GM10248 (cell line): ENCODE results near the gene POLR1F.

Experiments
- CTCF ChIA-PET: fragments of 300-600 bp; sonication (Branson Sonifier 250); formaldehyde crosslinking; extraction: SDS; loops from one replicate; lab custom pipeline; 2021; ENCODE audit warnings: antibody characterized with exemption; lab: Yijun Ruan, JAX
- POLR2A ChIA-PET: fragments of 350-650 bp; sonication (Branson Sonifier 250); formaldehyde crosslinking; extraction: SDS; loops from one replicate; lab custom pipeline; 2020; ENCODE audit warnings: antibody characterized with exemption; lab: Yijun Ruan, JAX
- DNase-seq: peaks from one replicate; pipeline ENCODE4 v3.0.0; 2012; ENCODE audit errors: extremely low spot score
- TF ChIP-seq, protein P1 (sequence below): IDR thresholded peaks from 2 replicates; pipeline ENCODE4 v1.5.1; 2012; ENCODE audit warnings: mild to moderate bottlenecking, low read depth; ENCODE audit errors: extremely low read depth, missing control alignments, control extremely low read depth

Gene POLR1F, protein sequence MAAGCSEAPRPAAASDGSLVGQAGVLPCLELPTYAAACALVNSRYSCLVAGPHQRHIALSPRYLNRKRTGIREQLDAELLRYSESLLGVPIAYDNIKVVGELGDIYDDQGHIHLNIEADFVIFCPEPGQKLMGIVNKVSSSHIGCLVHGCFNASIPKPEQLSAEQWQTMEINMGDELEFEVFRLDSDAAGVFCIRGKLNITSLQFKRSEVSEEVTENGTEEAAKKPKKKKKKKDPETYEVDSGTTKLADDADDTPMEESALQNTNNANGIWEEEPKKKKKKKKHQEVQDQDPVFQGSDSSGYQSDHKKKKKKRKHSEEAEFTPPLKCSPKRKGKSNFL

DNA sequence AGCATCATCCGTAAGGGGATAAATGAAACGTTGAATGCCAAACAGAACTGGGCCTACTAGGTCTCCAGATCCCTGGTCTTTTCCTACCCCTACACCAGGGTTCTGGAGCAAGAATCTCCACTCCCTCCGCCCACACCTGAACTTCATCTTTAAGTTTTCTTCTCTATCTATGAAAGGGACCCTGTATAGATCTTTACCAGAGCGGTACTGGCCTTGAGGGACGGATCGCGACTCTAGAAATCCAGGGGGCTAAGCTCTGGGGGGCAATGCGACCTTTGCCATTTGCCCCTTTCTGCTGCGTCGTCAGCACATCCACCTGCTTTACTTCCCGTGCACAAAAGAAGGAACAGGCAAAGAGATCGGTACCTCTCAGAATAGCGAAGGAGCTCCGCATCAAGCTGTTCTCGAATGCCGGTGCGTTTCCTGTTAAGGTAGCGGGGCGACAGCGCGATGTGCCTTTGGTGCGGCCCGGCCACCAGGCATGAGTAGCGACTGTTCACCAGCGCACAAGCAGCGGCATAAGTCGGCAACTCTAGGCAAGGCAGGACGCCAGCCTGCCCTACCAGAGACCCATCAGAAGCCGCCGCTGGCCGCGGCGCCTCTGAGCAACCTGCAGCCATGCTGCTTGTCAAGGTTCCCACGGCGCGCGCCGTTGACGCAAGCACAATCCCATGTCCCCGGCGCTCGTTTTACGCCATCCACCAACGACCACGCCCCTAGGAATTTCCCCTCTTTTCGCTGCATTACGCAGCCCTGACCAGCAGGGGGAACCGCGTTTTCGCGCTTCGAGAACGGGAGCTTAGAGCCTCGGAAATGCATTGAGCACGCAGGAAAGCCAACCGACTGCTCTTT is at the start of gene POLR1F:
TSS of gene POLR1F (minus strand) at position 641 of the 852 bp plus-strand sequence. CDS start at position 620, 21 bp downstream.
- peak; percentile 91 for DNase-seq
- CTCF ChIA-PET: interaction anchor here (0.6 to 9.5 kb wide), 37 partner anchors 9 to 1357 kb away, joined by 3 to 248 read pairs (median 3); partner anchors contain the start of gene ITGB8
- TF ChIP-seq, protein P1, sequence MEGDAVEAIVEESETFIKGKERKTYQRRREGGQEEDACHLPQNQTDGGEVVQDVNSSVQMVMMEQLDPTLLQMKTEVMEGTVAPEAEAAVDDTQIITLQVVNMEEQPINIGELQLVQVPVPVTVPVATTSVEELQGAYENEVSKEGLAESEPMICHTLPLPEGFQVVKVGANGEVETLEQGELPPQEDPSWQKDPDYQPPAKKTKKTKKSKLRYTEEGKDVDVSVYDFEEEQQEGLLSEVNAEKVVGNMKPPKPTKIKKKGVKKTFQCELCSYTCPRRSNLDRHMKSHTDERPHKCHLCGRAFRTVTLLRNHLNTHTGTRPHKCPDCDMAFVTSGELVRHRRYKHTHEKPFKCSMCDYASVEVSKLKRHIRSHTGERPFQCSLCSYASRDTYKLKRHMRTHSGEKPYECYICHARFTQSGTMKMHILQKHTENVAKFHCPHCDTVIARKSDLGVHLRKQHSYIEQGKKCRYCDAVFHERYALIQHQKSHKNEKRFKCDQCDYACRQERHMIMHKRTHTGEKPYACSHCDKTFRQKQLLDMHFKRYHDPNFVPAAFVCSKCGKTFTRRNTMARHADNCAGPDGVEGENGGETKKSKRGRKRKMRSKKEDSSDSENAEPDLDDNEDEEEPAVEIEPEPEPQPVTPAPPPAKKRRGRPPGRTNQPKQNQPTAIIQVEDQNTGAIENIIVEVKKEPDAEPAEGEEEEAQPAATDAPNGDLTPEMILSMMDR: peak; percentile 95
- POLR2A ChIA-PET: interaction anchor here (0.5 kb wide), 2 partner anchors 110 to 485 kb away, joined by 3 to 4 read pairs; no protein-coding TSS in a partner anchor

DNA sequence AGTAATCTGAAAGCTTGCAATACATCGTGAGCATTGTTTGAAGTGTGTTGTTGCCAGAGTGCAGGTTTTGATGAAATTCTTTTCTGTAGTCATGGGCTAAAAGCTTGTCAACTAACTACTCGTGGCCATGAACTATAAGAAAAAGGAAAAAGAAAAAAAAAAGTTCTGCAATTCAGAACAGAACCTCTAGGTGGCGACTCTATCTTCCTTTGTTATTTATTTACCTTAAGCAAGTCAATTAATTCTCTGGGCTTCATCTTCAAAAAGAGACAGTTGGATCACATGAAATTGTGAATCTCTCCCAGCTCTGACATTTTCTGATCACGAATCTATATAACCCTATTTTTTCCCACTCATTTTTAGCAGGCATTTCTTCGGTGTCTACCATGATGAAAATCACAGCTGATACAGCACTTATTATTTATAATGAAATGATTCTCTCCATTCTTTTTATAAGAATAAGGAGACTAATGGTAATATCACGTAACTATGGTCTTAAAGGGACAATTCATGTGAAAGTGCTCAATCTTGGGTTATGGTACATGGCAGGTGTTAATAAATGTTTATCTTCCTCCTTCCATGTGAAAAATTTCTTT is 45.8 kb upstream of the POLR1F start:
- peak; percentile 20 for DNase-seq
- TF ChIP-seq, protein P1: peak; percentile 68
- ChIA-PET POLR2A (no interaction called here), CTCF (interaction anchor here (0.8 to 2.9 kb wide), 25 partner anchors 8 to 897 kb away, joined by 3 to 26 read pairs (median 5); partner anchors contain the start of genes ITGB8, POLR1F and TMEM196)

DNA sequence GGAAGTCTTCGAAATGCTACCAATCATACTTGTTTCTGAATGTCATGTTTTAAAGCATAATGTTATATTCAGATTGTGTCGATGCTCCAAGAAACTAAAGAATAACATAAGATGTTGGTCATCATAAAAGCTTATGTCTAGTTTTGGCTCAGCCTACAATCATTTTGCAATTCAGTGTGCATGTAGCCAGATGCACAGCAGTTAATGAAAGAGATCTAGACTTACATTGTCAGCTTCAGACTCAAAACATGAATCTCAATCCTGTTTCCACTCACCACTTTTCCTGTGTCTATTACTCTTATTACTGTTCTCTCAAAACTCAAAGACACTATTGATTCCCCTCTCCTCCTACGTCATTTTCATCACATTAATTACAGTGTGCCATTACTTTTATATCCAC is 43.2 kb upstream of the POLR1F start:
- POLR2A ChIA-PET: no interaction called here
- TF ChIP-seq, protein P1: no peak
- no peak for DNase-seq
- CTCF ChIA-PET: interaction anchor here (1.2 to 2.5 kb wide), 6 partner anchors 8 to 848 kb away, joined by 3 to 16 read pairs (median 5); no protein-coding TSS in a partner anchor

DNA sequence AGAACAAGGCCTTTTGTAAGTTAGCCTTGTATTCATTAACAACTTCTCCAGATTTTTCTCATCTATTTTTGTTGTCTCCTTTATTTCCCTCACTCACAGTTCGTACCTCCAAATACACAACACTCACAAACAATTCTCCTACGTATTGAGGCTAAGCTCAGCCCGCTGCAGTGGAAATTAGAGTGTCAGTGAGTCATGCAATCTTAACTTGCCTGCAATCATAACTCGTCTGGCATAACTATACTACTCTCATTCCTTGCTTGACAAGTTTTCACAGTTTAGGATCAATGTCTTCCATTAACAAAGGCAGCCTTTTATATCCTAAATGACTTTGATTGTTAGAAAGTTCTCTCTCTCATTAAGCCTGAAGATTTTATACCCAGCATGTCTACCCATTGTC is 40.8 kb upstream of the POLR1F start:
- CTCF ChIA-PET: interaction anchor here (0.7 to 0.9 kb wide), 2 partner anchors 34 to 849 kb away, joined by 3 read pairs; no protein-coding TSS in a partner anchor
- TF ChIP-seq, protein P1: no peak
- no peak for DNase-seq
- POLR2A ChIA-PET: no interaction called here

DNA sequence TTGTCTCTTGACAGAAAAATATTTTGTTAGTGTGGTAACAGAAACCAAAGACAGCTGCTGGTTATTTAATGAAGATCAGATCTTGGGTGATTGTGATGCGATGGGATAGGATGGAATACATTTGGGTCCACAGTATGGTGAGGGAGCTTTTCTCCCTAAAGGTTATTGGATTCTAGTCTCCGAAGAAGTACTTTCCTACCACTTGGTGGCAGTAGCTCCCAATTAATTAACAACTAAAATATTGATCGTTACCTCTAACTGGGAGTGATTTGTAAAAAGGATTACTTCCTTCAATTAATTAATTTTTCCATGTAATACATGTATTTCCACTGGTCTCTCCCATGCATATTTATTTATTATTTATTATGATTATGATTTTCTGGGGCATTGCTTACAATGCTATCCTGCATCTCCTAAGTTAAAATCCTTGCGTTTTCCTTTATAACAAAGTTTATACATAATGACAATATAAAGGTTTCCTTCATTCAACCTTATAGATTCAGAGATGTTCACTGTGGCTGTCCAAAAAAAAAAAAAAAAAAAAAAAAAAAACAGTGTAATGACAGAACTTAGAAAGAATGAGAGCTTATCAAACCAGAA is 39.0 kb upstream of the POLR1F start:
- TF ChIP-seq, protein P1: peak; percentile 42
- ChIA-PET POLR2A (no interaction called here), CTCF (interaction anchor here (0.6 to 7.5 kb wide), 29 partner anchors 10 to 1505 kb away, joined by 3 to 76 read pairs (median 4); partner anchors contain the start of gene POLR1F)
- peak; percentile 40 for DNase-seq

DNA sequence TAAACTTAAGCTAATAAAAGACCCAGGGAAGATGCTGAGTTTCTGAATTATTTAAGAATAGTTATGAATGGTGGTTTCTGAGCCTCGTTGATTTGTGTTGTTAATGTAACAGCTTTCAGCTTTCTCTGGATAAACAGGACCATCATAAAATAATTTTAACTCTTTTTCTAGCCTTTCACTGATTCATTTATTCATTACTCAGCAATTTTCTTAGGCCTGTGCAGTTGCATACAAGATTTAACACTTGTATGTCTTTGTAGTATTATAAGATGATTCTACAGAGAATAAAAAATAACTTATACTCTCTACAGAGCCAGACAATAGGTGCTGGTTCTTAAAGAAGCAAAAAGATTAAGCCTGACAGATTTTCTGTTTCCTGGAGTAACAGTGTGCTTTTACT is 35.2 kb upstream of the POLR1F start:
- POLR2A ChIA-PET: no interaction called here
- CTCF ChIA-PET: interaction anchor here (1.0 to 7.5 kb wide), 5 partner anchors 8 to 855 kb away, joined by 3 to 76 read pairs (median 6); partner anchors contain the start of gene POLR1F
- TF ChIP-seq, protein P1: no peak
- no peak for DNase-seq
